ENCODE measurements around the gene SIK3.

DNA sequence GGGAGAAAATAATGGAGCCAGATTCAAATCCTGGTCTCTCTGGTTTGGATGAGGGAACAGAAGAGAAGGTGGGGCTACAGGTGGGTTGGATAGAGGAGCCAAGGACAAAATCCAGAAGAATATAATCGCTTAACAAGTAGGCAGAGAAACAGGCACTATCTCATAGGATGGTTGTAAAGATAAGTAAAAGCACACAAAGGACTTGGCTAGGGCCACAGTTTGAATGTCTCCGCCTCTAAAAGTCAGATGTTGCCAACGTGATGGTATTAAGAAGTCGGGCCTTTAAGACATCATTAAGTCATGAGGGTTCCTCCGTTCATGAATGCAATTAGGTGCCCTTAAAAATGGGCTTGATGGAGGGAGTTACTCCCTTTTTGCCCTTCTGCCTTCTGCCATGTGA is 42.8 kb downstream of the SIK3 start:
- TF ChIP-seq, protein P1, sequence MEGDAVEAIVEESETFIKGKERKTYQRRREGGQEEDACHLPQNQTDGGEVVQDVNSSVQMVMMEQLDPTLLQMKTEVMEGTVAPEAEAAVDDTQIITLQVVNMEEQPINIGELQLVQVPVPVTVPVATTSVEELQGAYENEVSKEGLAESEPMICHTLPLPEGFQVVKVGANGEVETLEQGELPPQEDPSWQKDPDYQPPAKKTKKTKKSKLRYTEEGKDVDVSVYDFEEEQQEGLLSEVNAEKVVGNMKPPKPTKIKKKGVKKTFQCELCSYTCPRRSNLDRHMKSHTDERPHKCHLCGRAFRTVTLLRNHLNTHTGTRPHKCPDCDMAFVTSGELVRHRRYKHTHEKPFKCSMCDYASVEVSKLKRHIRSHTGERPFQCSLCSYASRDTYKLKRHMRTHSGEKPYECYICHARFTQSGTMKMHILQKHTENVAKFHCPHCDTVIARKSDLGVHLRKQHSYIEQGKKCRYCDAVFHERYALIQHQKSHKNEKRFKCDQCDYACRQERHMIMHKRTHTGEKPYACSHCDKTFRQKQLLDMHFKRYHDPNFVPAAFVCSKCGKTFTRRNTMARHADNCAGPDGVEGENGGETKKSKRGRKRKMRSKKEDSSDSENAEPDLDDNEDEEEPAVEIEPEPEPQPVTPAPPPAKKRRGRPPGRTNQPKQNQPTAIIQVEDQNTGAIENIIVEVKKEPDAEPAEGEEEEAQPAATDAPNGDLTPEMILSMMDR (IDR thresholded peaks at IDR 0.05), result no peak
- TF ChIP-seq EZH2 (IDR thresholded peaks at IDR 0.05) (no peak), EZH2phosphoT487 (IDR thresholded peaks at IDR 0.05) (no peak)

Measured in neural progenitor cell (in vitro differentiated cells).